ENCODE measurements around the gene MYO15B. TPM values are rescaled to one million over a fixed set of nuclear protein-coding genes. Genes with fewer than 3 reads are reported as not detected.

The MYO15B gene
- total and polyA plus RNA-seq, 2 donors (not counting 3 experiments of a cell fraction or from before 2014, with no cell fraction given): 10.2 to 87.8 TPM

GRCh38 chr17:75588596-75589011, 1.0 kb downstream of the MYO15B start:
- TSS peak; percentile 52 for BruUV-seq (replicated peaks)

GRCh38 chr17:75589012-75589918, 1.7 kb downstream of the MYO15B start:
- ChIA-PET CTCF (interaction anchor here (1.1 to 4.9 kb wide), 10 partner anchors 11 to 161 kb away, joined by 3 to 29 read pairs (median 4); partner anchors contain the start of gene TSEN54), POLR2A (no interaction called here)
- intact Hi-C loops (cut with micrococcal nuclease) (loop anchor here (1.0 to 2.0 kb wide), 3 partner anchors 64 to 163 kb away; partner anchors contain the start of genes LLGL2 and TSEN54), dilution Hi-C loops (cut with MboI; ENCODE audit: extremely low pct_ligation_motif_present, low sequenced_read_pairs) (no loop called here)
- Histone ChIP-seq H3K9me3 (replicated peaks; ENCODE audit: control insufficient read depth, insufficient read depth, low read length) (no peaks in the 10 kb centered on the region), H3K36me3 (ENCODE audit: control insufficient read depth in 2 of 2, extremely low read depth in 1 of 2, insufficient read depth in 2 of 2, low read length in 2 of 2) (no peaks in the 10 kb centered on the region), H3K9ac (replicated peaks; ENCODE audit: extremely low read depth, insufficient read depth, low read length) (peak overlapping the region; percentile 75), H2AFZ (ENCODE audit: low read depth, low read length) (peak overlapping the region; percentile 95), H3K4me1 (ENCODE audit: control insufficient read depth, extremely low read depth, insufficient read depth, low read length) (peaks cover 3% of the 10 kb centered on the region), H3K4me3 (replicated peaks in 1 of 3; ENCODE audit: insufficient read depth in 1 of 3, low read depth in 1 of 3, low read length in 3 of 3) (peak overlapping the region in 2 of 3 experiments; percentile 48 to 55), H3K9me1 (replicated peaks; ENCODE audit: control insufficient read depth, extremely low read depth, insufficient read depth, low read length) (no peaks in the 10 kb centered on the region), H3K4me2 (ENCODE audit: insufficient read depth, low read length) (peak overlapping the region; percentile 54), H3K27me3 (ENCODE audit: control insufficient read depth in 2 of 2, insufficient read depth in 2 of 2, low read length in 2 of 2) (no peaks in the 10 kb centered on the region), H4K20me1 (replicated peaks; ENCODE audit: control insufficient read depth, extremely low read depth, insufficient read depth, low read length) (no peaks in the 10 kb centered on the region), H3K27ac (ENCODE audit: insufficient read depth, low read depth, low read length) (peak overlapping the region; percentile 68), H3K79me2 (ENCODE audit: control insufficient read depth, insufficient read depth, low read length) (no peaks in the 10 kb centered on the region)
- DNase-seq (ENCODE audit: low read depth, low spot score) (peak; percentile 74), FAIRE-seq (peak; percentile 90)
- BruUV-seq (replicated peaks): no TSS peak
- TF ChIP-seq MYC (IDR thresholded peaks at IDR 0.05; ENCODE audit: low read depth, low read length) (no peak), GATA2 (IDR thresholded peaks at IDR 0.05; ENCODE audit: insufficient read depth, insufficient read length, low read depth, low read length) (no peak), FOS (IDR thresholded peaks at IDR 0.05; ENCODE audit: borderline replicate concordance, insufficient read depth, low read length) (no peak), JUN (IDR thresholded peaks at IDR 0.05; ENCODE audit: borderline replicate concordance, insufficient read depth, insufficient read length, low read depth) (no peak), POLR2AphosphoS5 (IDR thresholded peaks at IDR 0.05; ENCODE audit: insufficient read depth, low read depth, low read length) (peak; percentile 70), EZH2 (IDR thresholded peaks at IDR 0.05; ENCODE audit: borderline replicate concordance, low read depth, low read length, severe bottlenecking) (no peak), MAX (IDR thresholded peaks at IDR 0.05; ENCODE audit: insufficient read depth, insufficient read length) (no peak), POLR2A (IDR thresholded peaks at IDR 0.05; ENCODE audit: low read depth, low read length) (peak; percentile 42)
- TF ChIP-seq, protein P1, sequence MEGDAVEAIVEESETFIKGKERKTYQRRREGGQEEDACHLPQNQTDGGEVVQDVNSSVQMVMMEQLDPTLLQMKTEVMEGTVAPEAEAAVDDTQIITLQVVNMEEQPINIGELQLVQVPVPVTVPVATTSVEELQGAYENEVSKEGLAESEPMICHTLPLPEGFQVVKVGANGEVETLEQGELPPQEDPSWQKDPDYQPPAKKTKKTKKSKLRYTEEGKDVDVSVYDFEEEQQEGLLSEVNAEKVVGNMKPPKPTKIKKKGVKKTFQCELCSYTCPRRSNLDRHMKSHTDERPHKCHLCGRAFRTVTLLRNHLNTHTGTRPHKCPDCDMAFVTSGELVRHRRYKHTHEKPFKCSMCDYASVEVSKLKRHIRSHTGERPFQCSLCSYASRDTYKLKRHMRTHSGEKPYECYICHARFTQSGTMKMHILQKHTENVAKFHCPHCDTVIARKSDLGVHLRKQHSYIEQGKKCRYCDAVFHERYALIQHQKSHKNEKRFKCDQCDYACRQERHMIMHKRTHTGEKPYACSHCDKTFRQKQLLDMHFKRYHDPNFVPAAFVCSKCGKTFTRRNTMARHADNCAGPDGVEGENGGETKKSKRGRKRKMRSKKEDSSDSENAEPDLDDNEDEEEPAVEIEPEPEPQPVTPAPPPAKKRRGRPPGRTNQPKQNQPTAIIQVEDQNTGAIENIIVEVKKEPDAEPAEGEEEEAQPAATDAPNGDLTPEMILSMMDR (IDR thresholded peaks at IDR 0.05; ENCODE audit: extremely low read depth in 1 of 2, insufficient read depth in 1 of 2, low read depth in 1 of 2, low read length in 2 of 2): peak; percentile 38 to 47

More at GRCh38 chr17:75588596-75589011, 1.0 kb downstream of the MYO15B start:
- POLR2A ChIA-PET: no interaction called here
- Histone ChIP-seq H3K9me1 (replicated peaks; ENCODE audit: control insufficient read depth, extremely low read depth, insufficient read depth, low read length) (no peaks in the 10 kb centered on the region), H3K4me2 (ENCODE audit: insufficient read depth, low read length) (peak overlapping the region; percentile 54), H3K36me3 (ENCODE audit: control insufficient read depth in 2 of 2, extremely low read depth in 1 of 2, insufficient read depth in 2 of 2, low read length in 2 of 2) (no peaks in the 10 kb centered on the region), H3K27ac (ENCODE audit: insufficient read depth, low read depth, low read length) (peak overlapping the region; percentile 68), H3K9ac (replicated peaks; ENCODE audit: extremely low read depth, insufficient read depth, low read length) (peak overlapping the region; percentile 75), H3K4me1 (ENCODE audit: control insufficient read depth, extremely low read depth, insufficient read depth, low read length) (peaks cover 3% of the 10 kb centered on the region), H3K4me3 (replicated peaks in 1 of 3; ENCODE audit: insufficient read depth in 1 of 3, low read depth in 1 of 3, low read length in 3 of 3) (peak overlapping the region; percentile 42 to 56 (median 55)), H2AFZ (ENCODE audit: low read depth, low read length) (peak overlapping the region; percentile 95), H3K9me3 (replicated peaks; ENCODE audit: control insufficient read depth, insufficient read depth, low read length) (no peaks in the 10 kb centered on the region), H3K27me3 (ENCODE audit: control insufficient read depth in 2 of 2, insufficient read depth in 2 of 2, low read length in 2 of 2) (no peaks in the 10 kb centered on the region), H4K20me1 (replicated peaks; ENCODE audit: control insufficient read depth, extremely low read depth, insufficient read depth, low read length) (no peaks in the 10 kb centered on the region), H3K79me2 (ENCODE audit: control insufficient read depth, insufficient read depth, low read length) (no peaks in the 10 kb centered on the region)
- FAIRE-seq (no peak), DNase-seq (ENCODE audit: low read depth, low spot score) (no peak)
- intact Hi-C loops (cut with micrococcal nuclease): loop anchor here (1.0 to 2.0 kb wide), 3 partner anchors 64 to 162 kb away; partner anchors contain the start of genes LLGL2 and TSEN54
- CTCF ChIA-PET: interaction anchor here (0.6 to 1.4 kb wide), 12 partner anchors 10 to 159 kb away, joined by 3 to 13 read pairs (median 4); partner anchors contain the start of gene TSEN54
- dilution Hi-C loops (cut with MboI; ENCODE audit: extremely low pct_ligation_motif_present, low sequenced_read_pairs): no loop called here
- TF ChIP-seq GATA2 (IDR thresholded peaks at IDR 0.05; ENCODE audit: insufficient read depth, insufficient read length, low read depth, low read length) (no peak), POLR2AphosphoS5 (IDR thresholded peaks at IDR 0.05; ENCODE audit: insufficient read depth, low read depth, low read length) (peak; percentile 6), POLR2A (IDR thresholded peaks at IDR 0.05; ENCODE audit: low read depth, low read length) (no peak)
